Fibroblast of lung (primary cell): Measurements from ENCODE around the gene FAM13A.

Source experiments
- EZH2 ChIP-seq: IDR thresholded peaks from 2 replicates; pipeline ENCODE4 v1.5.1; 2012; ENCODE audit warnings: low read length, control low read depth, mild to moderate bottlenecking; ENCODE audit errors: missing control alignments
- TF ChIP-seq, protein P1 (sequence below), 2 donors: IDR thresholded peaks in 1 of 2; conservative IDR thresholded peaks in 1 of 2; 1 replicate in 1 of 2; 2 replicates in 1 of 2; pipeline ENCODE4 v1.5.1; 2011 to 2012; ENCODE audit warnings: low read length in 2 of 2, control low read depth in 1 of 2, inconsistent platforms in 1 of 2, low read depth in 1 of 2, mild to moderate bottlenecking in 1 of 2

DNA sequence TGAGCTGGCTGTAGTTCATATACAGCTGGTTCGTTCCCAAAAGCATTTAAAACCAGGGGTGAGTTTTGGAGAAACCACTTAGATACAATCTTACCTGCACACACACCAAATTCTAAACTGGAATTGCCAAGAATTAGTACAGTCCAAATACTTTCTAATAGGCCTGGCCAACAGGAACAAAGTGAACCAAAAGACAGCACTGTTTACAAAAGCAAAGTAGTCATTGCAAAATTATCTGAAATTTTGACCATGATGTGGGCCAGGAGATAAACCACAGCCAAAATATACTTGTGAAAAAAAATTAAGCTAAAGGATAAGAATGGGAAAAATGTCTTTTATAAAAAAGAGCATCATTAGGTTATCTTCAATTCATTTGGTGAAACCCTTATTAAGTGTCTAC, 321.4 kb downstream of the FAM13A start:
- TF ChIP-seq, protein P1, sequence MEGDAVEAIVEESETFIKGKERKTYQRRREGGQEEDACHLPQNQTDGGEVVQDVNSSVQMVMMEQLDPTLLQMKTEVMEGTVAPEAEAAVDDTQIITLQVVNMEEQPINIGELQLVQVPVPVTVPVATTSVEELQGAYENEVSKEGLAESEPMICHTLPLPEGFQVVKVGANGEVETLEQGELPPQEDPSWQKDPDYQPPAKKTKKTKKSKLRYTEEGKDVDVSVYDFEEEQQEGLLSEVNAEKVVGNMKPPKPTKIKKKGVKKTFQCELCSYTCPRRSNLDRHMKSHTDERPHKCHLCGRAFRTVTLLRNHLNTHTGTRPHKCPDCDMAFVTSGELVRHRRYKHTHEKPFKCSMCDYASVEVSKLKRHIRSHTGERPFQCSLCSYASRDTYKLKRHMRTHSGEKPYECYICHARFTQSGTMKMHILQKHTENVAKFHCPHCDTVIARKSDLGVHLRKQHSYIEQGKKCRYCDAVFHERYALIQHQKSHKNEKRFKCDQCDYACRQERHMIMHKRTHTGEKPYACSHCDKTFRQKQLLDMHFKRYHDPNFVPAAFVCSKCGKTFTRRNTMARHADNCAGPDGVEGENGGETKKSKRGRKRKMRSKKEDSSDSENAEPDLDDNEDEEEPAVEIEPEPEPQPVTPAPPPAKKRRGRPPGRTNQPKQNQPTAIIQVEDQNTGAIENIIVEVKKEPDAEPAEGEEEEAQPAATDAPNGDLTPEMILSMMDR (conservative IDR thresholded peaks at IDR 0.05 in 1 of 2, IDR thresholded peaks at IDR 0.05 in 1 of 2; ENCODE audit: low read depth in 1 of 2, low read length in 2 of 2) = no peak
- no peak for TF ChIP-seq EZH2
